GM18519 (cell line): Measurements from ENCODE around the gene ASPRV1.

Experiments used
- ATAC-seq: cut with Tn5 transposase; IDR thresholded peaks from one replicate; pipeline ENCODE4 v1.9.1; 2021; ENCODE audit warnings: mild to moderate bottlenecking, moderate library complexity; ENCODE audit not compliant: unreplicated experiment, low FRiP score

Gene ASPRV1

DNA sequence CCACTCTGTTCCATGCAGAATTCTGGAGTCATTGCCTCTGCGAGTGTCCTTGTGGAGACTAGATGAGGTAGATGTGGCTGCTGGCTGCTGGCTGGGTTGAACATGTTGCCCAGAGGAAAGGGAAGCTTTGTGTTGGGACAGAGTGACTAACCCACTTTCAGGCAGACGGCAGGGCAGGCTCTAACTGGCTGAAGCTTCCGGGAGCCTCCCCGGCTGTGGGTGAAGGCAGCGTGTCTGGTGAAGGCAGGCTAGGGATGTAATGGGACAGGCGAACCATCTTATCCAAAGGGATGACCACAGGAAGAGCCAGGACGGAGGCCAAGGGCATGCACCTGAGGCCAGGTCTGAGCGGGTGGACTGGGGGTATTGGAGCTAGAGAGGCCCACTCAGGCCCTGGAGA is 16.0 kb downstream of the ASPRV1 start:
- no peak for ATAC-seq

DNA sequence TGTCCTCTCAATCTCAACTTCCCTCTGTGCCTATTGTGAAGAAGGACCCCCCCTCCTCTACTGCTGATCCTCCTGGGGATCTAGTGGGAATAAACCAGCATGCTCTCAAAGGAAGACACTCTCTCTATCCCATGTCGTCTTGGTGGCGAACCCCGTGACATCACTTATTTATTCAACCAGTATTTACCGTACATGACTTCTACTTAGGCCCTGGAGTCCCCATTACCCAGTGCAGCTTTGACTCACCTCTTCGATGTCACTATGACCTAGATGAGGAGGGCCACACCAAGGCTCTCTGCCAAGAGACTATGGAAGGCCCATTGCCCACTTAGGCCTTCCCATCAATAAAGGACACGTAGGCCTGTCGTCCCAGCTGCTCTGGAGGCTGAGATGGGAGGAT is 16.7 kb downstream of the ASPRV1 start:
- ATAC-seq, result no peak

DNA sequence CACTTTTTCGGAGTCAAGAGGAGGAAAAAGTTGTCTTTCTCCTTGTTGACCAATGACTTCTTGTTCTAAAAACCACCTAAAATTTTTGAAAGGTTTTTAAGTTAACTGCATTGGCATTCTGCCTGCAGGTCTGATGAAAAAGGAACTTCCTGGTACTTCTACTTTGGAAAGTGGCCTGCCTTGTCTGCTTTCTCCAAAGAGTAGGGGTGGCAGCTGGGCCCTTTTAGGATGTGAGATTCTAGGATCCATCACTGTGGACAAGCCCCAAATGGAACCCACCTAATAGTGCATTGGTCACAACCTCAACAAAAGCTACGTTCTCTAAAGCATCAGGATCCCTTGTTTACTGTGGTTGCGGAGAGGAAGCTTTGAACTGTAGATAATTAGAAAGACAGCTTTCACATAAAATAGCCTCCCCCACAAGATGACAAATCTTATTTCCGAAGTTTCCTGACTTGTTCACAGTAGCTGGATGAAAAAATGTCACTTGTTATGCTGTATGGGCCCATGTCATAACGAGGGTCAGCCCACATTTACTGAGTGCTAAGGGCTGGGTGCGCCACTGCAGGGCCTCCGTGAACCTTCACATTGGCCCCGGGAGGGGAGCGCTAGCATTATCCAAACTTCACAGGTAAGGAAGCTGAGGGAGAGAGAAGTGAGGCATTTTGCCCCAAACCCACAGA is 17.4 kb downstream of the ASPRV1 start:
- no peak for ATAC-seq

DNA sequence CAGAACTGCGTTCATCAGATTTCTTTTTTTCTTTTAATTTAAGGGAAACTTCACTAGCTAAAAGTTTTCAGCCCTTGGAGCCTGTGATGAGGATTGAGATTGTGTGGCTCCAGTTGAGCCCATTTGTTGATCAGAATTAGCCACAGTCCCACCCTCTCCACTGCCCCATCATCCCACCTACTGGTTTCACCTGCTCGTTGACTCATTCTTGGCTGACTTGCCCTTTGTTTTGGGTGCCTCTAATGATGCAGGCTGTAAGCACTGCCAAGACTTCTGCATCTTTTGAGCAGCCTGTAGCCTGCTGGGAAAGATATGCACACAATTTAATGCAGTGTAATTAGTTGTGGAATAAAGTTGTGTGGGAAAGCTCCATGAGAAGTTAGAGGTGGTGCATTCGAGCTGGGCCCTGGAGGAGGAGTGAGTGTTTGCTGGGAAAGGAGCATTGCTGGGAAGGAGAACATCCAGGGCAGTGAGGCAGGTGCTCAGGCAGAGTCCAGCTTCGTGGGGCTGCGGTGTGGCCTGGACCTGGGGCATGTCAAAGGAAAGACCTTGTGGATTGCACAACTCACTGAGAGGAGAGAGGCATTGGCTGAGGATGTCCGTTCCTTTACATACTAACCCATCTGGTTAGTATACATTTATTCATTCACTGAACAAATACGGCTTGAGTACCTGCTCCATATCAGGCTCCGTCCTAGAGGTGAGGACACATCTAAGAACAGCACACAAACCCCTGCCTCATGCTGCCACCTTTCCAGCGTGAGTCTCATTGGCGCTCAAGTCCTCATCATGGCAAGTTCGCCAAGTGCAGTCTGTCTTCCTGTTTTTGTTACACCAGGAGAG is 18.2 kb downstream of the ASPRV1 start:
- no peak for ATAC-seq

DNA sequence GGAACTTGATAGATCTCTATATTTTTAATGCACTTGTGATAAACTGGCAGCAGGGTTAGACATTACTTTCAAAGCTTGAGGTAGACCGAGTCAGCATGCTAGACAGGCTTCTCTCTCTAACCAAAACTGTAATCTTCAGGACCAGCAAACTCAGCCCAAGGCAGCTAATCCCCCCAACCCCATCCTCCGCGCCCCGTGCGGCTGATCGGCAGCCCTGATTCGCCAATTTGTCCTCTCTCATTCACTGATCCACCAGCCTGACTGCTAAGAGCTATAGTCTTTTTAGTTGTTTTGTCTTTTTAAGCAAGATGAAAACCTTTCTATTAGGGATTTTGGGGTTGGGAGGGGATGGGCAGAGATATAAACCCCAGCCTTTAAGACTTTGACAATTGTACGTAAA is 20.7 kb downstream of the ASPRV1 start:
- no peak for ATAC-seq

DNA sequence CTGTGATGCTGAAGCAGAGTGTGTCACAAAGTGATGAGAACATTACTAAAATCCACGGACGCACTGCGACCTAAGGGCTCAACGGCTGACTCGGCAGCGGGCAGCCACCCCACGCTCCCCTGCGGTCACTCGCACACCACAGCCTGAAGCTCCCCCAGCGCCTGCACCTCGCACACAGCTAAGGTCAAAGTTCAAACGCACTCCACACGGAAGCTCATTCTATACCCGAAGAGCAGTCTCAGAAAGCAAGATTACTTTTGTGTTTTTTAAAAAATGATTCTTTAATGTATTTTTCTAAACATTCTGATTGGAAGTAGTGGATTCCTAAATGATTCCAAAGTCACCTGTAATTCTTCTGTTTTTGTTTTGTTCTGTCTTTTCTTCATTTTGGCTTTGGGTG is 21.7 kb downstream of the ASPRV1 start:
- no peak for ATAC-seq

DNA sequence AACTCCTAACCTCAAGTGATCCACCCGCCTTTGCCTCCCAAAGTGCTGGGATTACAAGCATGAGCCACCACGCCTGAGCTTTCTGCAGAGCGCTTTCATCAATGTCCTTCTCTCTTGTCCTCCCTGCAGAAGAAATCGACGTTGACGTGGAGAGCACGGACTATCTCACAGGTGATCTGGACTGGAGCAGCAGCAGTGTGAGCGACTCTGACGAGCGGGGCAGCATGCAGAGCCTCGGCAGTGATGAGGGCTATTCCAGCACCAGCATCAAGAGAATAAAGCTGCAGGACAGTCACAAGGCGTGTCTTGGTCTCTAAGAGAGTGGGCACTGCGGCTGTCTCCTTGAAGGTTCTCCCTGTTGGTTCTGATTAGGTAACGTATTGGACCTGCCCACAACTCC is 23.5 kb downstream of the ASPRV1 start:
- ATAC-seq, result no peak

DNA sequence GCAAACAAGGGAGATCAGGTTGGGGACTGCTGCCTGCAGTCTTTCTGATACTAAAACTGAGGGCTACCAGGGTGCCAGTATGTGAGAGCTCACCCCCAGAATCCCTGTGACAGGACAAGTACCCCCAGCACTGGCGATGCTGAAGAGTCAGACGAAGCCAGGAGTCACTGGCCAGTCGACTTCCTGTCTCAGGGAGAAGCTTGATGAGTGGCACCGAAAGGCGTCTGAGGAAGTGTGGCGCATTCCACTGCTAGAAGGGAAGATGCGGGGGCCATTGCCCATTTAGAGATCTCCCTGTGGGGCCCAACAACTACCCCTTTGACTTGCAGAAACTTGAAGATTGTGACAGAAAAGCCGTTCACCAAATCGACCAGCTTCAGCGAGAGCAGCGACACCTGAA is 24.5 kb downstream of the ASPRV1 start:
- ATAC-seq, result no peak

DNA sequence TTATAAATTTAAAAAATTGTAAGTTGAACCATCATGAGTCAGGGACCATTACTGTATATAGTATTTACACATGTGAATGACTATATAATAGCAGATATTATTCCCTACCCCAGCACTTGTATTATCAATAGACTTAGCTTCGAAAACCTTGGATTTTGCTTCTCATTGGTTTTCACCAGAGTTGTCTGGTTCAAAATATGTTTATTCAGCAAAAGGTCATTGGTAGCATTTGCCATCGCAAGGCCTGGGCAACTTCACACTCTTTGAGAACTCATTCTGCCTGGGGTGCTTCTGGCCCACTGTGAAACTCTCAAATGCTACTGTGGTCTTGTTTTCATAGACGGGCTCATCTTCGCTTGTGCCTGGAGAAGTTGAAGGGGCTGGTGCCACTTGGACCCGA is 26.4 kb downstream of the ASPRV1 start:
- ATAC-seq, result no peak

DNA sequence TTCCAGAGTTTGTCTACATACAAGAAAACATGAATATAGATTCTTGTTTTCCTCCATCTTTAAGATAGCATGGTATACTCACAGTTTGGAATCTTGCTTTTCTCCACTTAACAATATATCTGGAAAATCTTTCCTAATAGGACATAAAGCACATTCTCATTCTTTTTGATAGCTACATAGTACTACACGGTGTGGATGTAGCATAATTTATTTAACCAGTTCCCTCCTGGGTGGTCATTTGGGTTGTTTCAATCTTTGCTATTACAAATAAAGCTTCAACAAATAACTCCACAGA is 26.9 kb downstream of the ASPRV1 start:
- ATAC-seq, result no peak

DNA sequence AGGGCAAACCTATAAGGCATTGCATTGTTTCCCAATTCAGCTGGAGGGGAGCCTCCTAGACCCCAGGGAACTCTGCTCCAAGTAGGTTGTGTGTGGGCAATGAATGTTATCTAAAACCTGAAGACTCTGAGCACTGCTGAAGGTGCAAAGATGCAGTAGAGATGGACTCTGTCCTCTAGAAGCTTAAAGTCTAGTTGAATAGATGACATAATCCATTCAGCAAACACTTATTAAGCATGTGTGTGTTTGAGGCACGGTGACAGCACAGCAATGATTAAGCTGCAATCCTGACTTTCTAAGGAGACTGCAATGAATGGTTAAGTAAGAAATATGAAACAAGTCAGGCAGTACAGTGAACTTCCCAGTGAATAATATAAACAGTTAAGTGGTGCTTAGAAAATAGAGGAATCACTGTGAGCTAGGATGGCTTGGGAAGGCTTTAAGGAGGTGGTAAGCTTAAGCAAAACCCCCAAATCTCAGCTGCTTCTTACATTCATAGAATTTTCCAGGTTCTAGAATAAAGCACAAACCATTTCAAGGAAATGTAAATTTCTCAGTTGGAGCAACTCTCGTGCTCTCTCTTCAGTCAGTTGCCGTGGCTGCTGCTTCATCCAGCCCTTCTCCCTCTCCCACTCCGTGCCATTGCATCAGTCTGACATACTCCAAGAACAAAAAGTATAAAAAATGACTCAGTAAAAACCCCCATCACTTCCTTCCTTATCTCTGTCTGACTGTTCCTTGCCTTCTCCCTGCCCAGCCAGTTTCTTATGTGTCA is 27.4 kb downstream of the ASPRV1 start:
- no peak for ATAC-seq

DNA sequence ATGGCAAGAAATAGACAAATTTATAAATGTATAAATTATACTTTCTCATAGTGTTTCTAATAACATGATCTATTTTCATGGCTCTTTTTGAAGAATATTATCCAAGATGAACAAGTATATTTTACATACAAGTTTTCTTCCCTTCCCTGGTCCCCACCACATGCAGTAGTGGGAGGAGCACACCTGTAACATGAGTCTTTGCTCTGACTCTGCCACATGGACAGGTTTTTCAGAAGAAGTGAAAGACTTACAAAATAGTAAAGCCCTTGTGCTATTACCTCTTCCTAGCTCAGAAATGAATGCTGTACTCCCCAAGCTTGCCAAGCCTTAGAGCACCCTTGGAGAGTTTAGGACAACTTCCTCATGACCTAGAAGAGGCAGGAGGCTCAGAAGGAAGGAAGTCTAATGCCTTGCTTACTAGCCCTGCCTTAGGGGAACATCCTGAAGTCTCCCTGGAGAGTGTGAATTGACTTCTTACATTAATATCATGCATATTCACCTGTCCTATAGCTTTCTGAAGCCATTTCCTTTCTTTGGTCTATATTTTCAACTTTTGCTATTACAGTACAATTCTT is 28.1 kb downstream of the ASPRV1 start:
- ATAC-seq, result no peak

DNA sequence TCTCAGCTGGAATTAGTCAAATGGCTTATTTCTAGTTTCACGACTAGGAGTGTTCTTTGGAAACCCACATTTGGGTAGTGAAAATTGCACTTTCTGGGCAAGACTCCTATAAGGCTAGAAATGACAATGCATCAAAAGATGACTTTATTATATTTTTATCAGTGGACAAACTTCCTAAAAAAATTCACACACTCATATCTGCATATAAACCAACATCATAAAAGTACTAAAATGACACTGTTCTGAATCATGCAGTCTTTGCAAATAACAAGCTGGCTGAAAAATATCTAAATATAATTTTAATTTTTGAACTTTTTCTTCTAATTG is 28.9 kb downstream of the ASPRV1 start:
- ATAC-seq, result no peak

DNA sequence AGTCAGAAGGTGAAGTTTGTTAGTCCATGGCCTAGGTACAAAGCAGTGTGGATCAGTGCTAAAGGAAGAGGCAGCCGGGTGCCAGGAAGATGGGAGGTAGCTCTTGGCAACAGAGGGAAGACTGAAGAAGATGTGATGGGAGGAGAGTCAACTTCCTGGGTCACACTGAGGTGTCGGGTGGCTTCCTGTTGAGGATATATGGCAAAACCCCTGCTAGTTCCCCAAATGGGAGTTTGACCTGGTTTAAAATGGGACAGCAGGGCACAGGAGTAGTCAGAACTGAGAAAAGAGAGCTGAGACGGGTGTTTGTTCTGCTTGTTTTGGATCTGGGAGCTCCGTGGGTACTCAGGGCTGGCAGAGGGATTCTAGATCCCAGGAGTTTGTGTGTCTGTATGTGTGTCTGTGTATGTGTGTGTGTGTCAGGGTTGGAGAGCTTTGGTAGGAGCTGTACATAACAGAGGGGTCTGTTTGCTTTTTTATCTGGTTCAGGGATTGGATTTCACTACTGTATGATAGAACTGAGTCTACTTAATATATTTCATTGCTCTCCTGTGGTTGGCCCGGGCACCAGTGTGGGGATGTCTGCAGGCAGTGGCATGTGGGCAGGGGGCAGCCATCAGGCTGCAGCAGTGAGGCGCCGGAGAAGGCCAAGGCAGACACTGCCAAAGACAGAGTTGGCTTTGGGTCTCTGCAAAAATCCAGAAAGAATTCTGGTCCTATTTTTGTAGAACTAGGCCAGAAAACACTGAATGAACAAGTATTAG is 29.4 kb downstream of the ASPRV1 start:
- ATAC-seq, result no peak

DNA sequence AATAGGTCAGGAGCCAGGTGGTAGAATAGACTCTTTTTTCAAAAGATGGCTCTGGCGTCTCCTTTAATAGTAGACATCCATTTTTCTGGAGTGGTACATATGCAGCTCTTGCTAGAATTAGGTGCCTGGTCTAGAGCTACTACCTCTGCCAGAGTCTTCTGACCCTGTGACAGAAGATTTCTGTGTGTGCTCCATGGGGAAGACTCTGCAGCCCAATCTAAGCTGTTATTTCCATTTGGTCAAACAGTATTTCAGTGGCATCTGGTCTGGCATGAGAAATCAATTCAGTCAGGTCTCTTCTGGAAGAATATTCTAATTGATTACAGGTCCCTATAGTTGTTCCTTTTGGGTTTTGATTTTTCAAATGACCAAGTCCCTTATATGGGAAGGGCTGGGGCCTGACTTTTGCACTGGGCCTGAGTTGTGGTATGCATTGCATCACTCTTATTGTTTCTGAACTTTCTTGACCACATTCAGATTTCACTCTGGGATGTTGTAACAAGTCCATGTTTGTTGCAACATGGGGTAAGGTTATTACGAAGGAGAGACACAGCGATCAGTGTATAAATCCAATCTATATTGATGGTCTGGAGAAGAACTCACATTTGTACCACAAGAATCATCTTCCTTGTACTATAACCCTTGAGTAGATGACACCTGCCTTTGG is 34.4 kb downstream of the ASPRV1 start:
- no peak for ATAC-seq

DNA sequence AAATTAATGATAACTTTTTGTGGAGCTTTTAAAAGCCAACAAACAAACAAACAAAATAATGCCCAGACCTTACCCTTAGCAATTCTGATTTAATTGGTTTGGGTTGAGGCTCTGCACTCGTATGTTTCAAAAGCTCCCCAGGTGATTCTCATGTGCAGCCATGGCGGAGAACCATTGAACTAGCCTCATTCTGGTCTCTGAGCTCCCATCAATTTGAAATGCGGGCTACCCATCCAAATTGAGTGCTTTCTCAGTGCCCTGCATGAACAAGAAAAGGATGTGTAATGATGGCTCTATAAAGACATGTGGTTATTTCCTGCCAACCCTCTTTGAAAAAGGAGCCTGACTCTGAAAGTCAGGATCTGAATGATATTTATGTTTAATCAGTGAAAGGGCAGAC is 38.3 kb downstream of the ASPRV1 start:
- ATAC-seq, result no peak

DNA sequence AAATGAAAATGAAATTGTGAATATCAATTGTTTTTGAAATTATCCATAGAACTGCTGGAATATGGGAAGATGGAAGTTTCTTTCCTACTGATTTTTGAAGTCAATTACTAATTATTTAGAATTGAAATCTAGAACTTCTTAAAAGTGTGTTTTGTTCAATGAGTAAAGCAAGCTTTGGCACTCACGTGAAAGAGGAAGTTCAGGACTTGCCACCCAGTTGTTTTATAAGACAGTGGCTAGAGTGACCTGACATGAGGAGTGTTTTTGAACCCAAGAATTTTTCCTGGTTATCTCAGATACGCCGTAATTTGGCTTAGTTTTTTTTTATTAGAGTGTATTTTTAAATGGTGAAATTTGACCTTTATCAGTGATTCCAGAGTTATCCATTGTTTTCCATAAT is 43.0 kb downstream of the ASPRV1 start:
- ATAC-seq, result no peak

DNA sequence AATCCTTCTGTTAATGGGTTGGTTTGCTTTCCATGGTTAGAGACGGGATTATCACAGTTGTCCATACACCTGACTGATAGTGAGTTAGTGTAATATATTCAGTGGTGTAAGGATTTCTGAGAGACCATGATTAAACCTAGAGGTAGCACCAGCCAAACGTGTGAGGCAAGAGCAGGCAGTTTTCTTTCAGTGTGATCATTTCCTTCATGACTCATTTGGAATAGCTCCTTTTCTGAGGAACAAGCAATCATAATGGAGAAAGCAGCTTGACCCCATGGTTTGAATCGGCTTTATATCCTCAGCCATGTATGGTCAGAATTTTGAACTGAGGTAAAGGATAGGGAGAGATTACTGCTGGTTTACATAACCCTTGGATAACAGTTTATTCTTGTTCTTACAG is 43.6 kb downstream of the ASPRV1 start:
- ATAC-seq, result no peak

DNA sequence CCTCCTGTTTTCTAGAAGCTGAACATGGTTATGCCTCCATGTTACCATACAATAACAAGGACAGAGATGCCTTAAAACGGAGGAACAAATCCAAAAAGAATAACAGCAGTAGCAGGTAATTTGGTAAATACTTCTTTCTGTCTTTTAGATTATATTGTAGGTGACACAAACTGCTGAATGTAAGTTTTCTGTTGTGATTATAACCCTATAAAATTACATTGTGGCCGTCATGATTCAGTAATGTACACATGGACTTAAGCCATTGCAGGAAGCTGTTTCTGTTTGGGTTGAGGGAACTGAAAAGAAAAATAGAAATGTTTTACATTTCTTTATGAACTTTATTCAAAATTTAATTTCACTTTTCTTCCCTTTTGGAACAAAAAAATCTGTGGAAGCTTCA is 45.3 kb downstream of the ASPRV1 start:
- no peak for ATAC-seq
